Mucosa of descending colon (tissue), 3 donors: Measurements from ENCODE around the gene LUZP1. TPM values are rescaled to one million over a fixed set of nuclear protein-coding genes. Genes with fewer than 3 reads are reported as not detected.

ENCODE experiments used
- ATAC-seq: fragments of 200-7000 bp; cut with Tn5 transposase; one replicate; pipeline ENCODE4 v1.9.1; 2020; ENCODE audit warnings: mild to moderate bottlenecking, moderate library complexity
- DNase-seq, 3 donors: peaks; one replicate each; pipeline ENCODE4 v3.0.0-alpha.2; 2020
- H3K36me3 ChIP-seq: fragments of 200-600 bp; one replicate; pipeline ENCODE4 v1.8.0; 2021; ENCODE audit warnings: low read depth, mild to moderate bottlenecking
- H3K4me1 ChIP-seq: fragments of 200-600 bp; one replicate; pipeline ENCODE4 v1.8.0; 2021; ENCODE audit warnings: low read depth, mild to moderate bottlenecking
- H3K4me3 ChIP-seq: fragments of 200-600 bp; one replicate; pipeline ENCODE4 v1.8.0; 2021; ENCODE audit warnings: mild to moderate bottlenecking
- H3K9me3 ChIP-seq: fragments of 200-600 bp; one replicate; pipeline ENCODE4 v1.8.0; 2021; ENCODE audit warnings: mild to moderate bottlenecking
- CTCF ChIP-seq: fragments of 200-600 bp; IDR thresholded peaks from one replicate; pipeline ENCODE4 v1.8.0; 2022; ENCODE audit warnings: antibody characterized with exemption, mild to moderate bottlenecking
- intact Hi-C, 2 donors: fragments of 100-400 bp; cut with DNase I in 1 of 2; cut with micrococcal nuclease in 1 of 2; formaldehyde crosslinking; loops; one replicate each; pipeline versions ENCODE4 v1.11.0 to v1.11.1; 2022; cut with DNase I, micrococcal nuclease
- total RNA-seq, 3 donors: library from RNA; stranded (reverse); fragmentation: NEBNext Ultra II Directional in 2 of 3; extraction: Animal tissue kit (Norgen Biotek cat#: 25700) in 2 of 3; gene quantifications; one replicate each; pipeline versions ENCODE4 v1.2.1 to v1.2.4, GENCODE V29; 2021 to 2023
- donor health status: DM: no; HTN: no; CAD: no; lungs with moderate emphysema.
- donor health status: DM: no; HTN: no; CAD: no.
- donor health status: DM: no; HTN: yes; CAD: no.

LUZP1 gene
- total RNA-seq, 3 donors from 2014 or later = 48.4 to 57.7 (median 52.0) TPM

- no peak overlapping the region for H3K4me3 ChIP-seq
- intact Hi-C loops = no loop called here
- peaks cover 36% of the 10 kb centered on the region for H3K4me1 ChIP-seq
- DNase-seq = no peak
- no peak for TF ChIP-seq CTCF
- H3K36me3 ChIP-seq = no peaks in the 10 kb centered on the region
- ATAC-seq = no peak
- no peaks in the 10 kb centered on the region for H3K9me3 ChIP-seq
Measured at GRCh38 chr1:23163395-23163794, 5.3 kb downstream of the LUZP1 start.

- Histone ChIP-seq H3K9me3 (no peaks in the 10 kb centered on the region), H3K36me3 (no peaks in the 10 kb centered on the region), H3K4me3 (no peak overlapping the region), H3K4me1 (peaks cover 14% of the 10 kb centered on the region)
- no peak for TF ChIP-seq CTCF
- DNase-seq (no peak), ATAC-seq (peak; percentile 61)
- intact Hi-C loops = no loop called here
Measured at GRCh38 chr1:23159963-23160877, 8.4 kb downstream of the LUZP1 start.

- DNase-seq = no peak
- no peak overlapping the region for H3K4me3 ChIP-seq
- no peaks in the 10 kb centered on the region for H3K4me1 ChIP-seq
- no peaks in the 10 kb centered on the region for H3K9me3 ChIP-seq
- intact Hi-C loops = no loop called here
- no peaks in the 10 kb centered on the region for H3K36me3 ChIP-seq
- no peak for ATAC-seq
- no peak for TF ChIP-seq CTCF
Measured at GRCh38 chr1:23156940-23157339, 11.7 kb downstream of the LUZP1 start.

GRCh38 chr1:23152966-23153684 lies 15.5 kb downstream of the LUZP1 start:
- no peak for DNase-seq

GRCh38 chr1:23150742-23151141 lies 17.9 kb downstream of the LUZP1 start:
- DNase-seq (no peak), ATAC-seq (no peak)
- no peak for TF ChIP-seq CTCF
- H3K4me3 ChIP-seq = no peak overlapping the region
- no peaks in the 10 kb centered on the region for H3K9me3 ChIP-seq
- peaks cover 16% of the 10 kb centered on the region for H3K4me1 ChIP-seq
- no peaks in the 10 kb centered on the region for H3K36me3 ChIP-seq
- intact Hi-C loops = no loop called here

More at GRCh38 chr1:23152966-23153684, 15.5 kb downstream of the LUZP1 start:
- Histone ChIP-seq H3K4me3 (no peak overlapping the region), H3K36me3 (no peaks in the 10 kb centered on the region), H3K9me3 (no peaks in the 10 kb centered on the region), H3K4me1 (peaks cover 15% of the 10 kb centered on the region)
- TF ChIP-seq CTCF = no peak
- no peak for ATAC-seq
- intact Hi-C loops = no loop called here
